ENCODE results near the gene POLR3F.

DNA sequence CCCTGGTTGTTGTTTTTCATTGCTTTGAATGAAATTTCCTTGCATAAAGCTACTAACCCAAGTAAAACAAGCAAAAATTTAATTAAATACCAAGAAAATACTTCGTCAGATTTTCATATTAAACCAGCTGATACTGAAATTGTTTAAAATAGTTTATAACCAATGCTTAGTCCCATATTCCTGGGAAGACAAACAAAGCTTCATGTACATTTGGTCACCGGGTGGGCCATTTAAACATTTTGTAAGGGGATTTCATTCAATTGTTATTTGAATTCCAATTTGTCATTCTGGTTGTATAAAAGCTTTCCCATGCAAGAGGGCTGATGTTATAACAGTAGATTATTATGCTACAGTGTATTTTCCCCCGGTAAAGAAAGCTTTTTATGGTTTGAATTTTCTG is 30.4 kb downstream of the POLR3F start:
- TF ChIP-seq, protein P1, sequence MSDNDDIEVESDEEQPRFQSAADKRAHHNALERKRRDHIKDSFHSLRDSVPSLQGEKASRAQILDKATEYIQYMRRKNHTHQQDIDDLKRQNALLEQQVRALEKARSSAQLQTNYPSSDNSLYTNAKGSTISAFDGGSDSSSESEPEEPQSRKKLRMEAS (IDR thresholded peaks at IDR 0.05), result no peak
- TF ChIP-seq EP300 (IDR thresholded peaks at IDR 0.05; ENCODE audit: borderline replicate concordance), result no peak

Measured in Ishikawa (cell line).